ENCODE data around the gene CTTNBP2. TPM values are rescaled to one million over a fixed set of nuclear protein-coding genes. Genes with fewer than 3 reads are reported as not detected.

CTTNBP2 gene
- total RNA-seq, 1 donor from 2014 or later: not detected

GRCh38 chr7:117872561-117873309, 506 bp downstream of the CTTNBP2 start:
- intact Hi-C loops (cut with micrococcal nuclease): no loop called here

GRCh38 chr7:117871778-117872538, 1.3 kb downstream of the CTTNBP2 start:
- intact Hi-C loops (cut with micrococcal nuclease): no loop called here

- intact Hi-C loops (cut with micrococcal nuclease): no loop called here
Observed at GRCh38 chr7:117871401-117871777, 1.9 kb downstream of the CTTNBP2 start.

GRCh38 chr7:117870448-117871130, 2.7 kb downstream of the CTTNBP2 start:
- intact Hi-C loops (cut with micrococcal nuclease): no loop called here

- intact Hi-C loops (cut with micrococcal nuclease): no loop called here
Observed at GRCh38 chr7:117869374-117869773, 3.9 kb downstream of the CTTNBP2 start.

- intact Hi-C loops (cut with micrococcal nuclease): no loop called here
Observed at GRCh38 chr7:117863618-117864017, 9.6 kb downstream of the CTTNBP2 start.

- intact Hi-C loops (cut with micrococcal nuclease): no loop called here
Observed at GRCh38 chr7:117862378-117862777, 10.9 kb downstream of the CTTNBP2 start.

- intact Hi-C loops (cut with micrococcal nuclease): no loop called here
Observed at GRCh38 chr7:117859246-117859812, 13.9 kb downstream of the CTTNBP2 start.

- intact Hi-C loops (cut with micrococcal nuclease): no loop called here
Observed at GRCh38 chr7:117858712-117859111, 14.5 kb downstream of the CTTNBP2 start.

- intact Hi-C loops (cut with micrococcal nuclease): no loop called here
Observed at GRCh38 chr7:117857718-117858117, 15.5 kb downstream of the CTTNBP2 start.

GRCh38 chr7:117856196-117856595, 17.0 kb downstream of the CTTNBP2 start:
- intact Hi-C loops (cut with micrococcal nuclease): no loop called here

GRCh38 chr7:117854186-117854585, 19.1 kb downstream of the CTTNBP2 start:
- intact Hi-C loops (cut with micrococcal nuclease): no loop called here

- intact Hi-C loops (cut with micrococcal nuclease): no loop called here
Observed at GRCh38 chr7:117848941-117849340, 24.3 kb downstream of the CTTNBP2 start.

- intact Hi-C loops (cut with micrococcal nuclease): no loop called here
Observed at GRCh38 chr7:117844678-117845077, 28.6 kb downstream of the CTTNBP2 start.

- intact Hi-C loops (cut with micrococcal nuclease): no loop called here
Observed at GRCh38 chr7:117841611-117842010, 31.6 kb downstream of the CTTNBP2 start.

- intact Hi-C loops (cut with micrococcal nuclease): no loop called here
Observed at GRCh38 chr7:117841011-117841410, 32.2 kb downstream of the CTTNBP2 start.

- intact Hi-C loops (cut with micrococcal nuclease): no loop called here
Observed at GRCh38 chr7:117839507-117839906, 33.7 kb downstream of the CTTNBP2 start.

GRCh38 chr7:117837841-117838240, 35.4 kb downstream of the CTTNBP2 start:
- intact Hi-C loops (cut with micrococcal nuclease): no loop called here

- intact Hi-C loops (cut with micrococcal nuclease): no loop called here
Observed at GRCh38 chr7:117835016-117835664, 38.1 kb downstream of the CTTNBP2 start.

GRCh38 chr7:117830422-117830954, 42.8 kb downstream of the CTTNBP2 start:
- intact Hi-C loops (cut with micrococcal nuclease): no loop called here
